GM23248 (cell line): ENCODE measurements around the gene CTSE.

Experiments used
- EZH2 ChIP-seq: fragments of 200-600 bp; sonication (generic); IDR thresholded peaks from 2 replicates; pipeline ENCODE4 v1.6.1; 2018; ENCODE audit warnings: antibody characterized with exemption, mild to moderate bottlenecking; ENCODE audit not compliant: insufficient read depth, poor library complexity, severe bottlenecking
- EZH2phosphoT487 ChIP-seq: fragments of 200-600 bp; sonication (generic); IDR thresholded peaks from 2 replicates; pipeline ENCODE4 v1.6.1; 2018; ENCODE audit warnings: antibody characterized with exemption, moderate library complexity, mild to moderate bottlenecking, low read depth; ENCODE audit not compliant: insufficient read depth

GRCh38 chr1:205978676-205979075, 45.0 kb downstream of the CTSE start:
- TF ChIP-seq EZH2: no peak
- no peak for TF ChIP-seq EZH2phosphoT487
